WTC11 (cell line): ENCODE results near the gene OR4Q2. TPM values are rescaled to one million over a fixed set of nuclear protein-coding genes. Genes with fewer than 3 reads are reported as not detected.

Source experiments
- ATAC-seq: fragments of 200-7000 bp; cut with Tn5 transposase; 2 replicates; pipeline ENCODE4 v1.10.0; 2021; ENCODE audit warnings: mild to moderate bottlenecking, moderate library complexity
- CTCF ChIA-PET: fragments of 300-600 bp; sonication (Branson Sonifier 250); formaldehyde crosslinking; loops from one replicate; lab custom pipeline; 2021; ENCODE audit warnings: antibody characterized with exemption; lab: Charles Lee
- POLR2A ChIA-PET: fragments of 350-600 bp; sonication (Branson Sonifier 250); formaldehyde crosslinking; loops from one replicate; lab custom pipeline; 2021; ENCODE audit warnings: antibody characterized with exemption; lab: Charles Lee
- DNase-seq: peaks from one replicate; pipeline ENCODE4 v3.0.0; 2021; ENCODE audit warnings: low spot score
- H3K27ac Mint-ChIP-seq: 2 replicates; pipeline ENCODE4 v1.8.0; 2021; ENCODE audit warnings: mixed read lengths
- H3K27me3 Mint-ChIP-seq: 2 replicates; pipeline ENCODE4 v1.8.0; 2021; ENCODE audit warnings: low read depth, mild to moderate bottlenecking, moderate library complexity, mixed read lengths
- H3K36me3 Mint-ChIP-seq: 2 replicates; pipeline ENCODE4 v1.8.0; 2021; ENCODE audit warnings: mixed read lengths
- H3K4me1 Mint-ChIP-seq: 2 replicates; pipeline ENCODE4 v1.8.0; 2022; ENCODE audit warnings: mixed read lengths
- H3K4me3 Mint-ChIP-seq: 2 replicates; pipeline ENCODE4 v1.8.0; 2021; ENCODE audit warnings: mild to moderate bottlenecking, moderate library complexity, mixed read lengths
- H3K9me3 Mint-ChIP-seq: 2 replicates; pipeline ENCODE4 v1.8.0; 2021; ENCODE audit warnings: mixed read lengths
- AR ChIP-seq: fragments of 250-450 bp; sonication (Bioruptor Pico); IDR thresholded peaks from 2 replicates; pipeline ENCODE4 v1.9.0; 2021; ENCODE audit warnings: mild to moderate bottlenecking
- ETV6 ChIP-seq: sonication (generic); formaldehyde crosslinking; IDR thresholded peaks from 2 replicates; pipeline ENCODE4 v1.8.1; 2022; ENCODE audit warnings: mild to moderate bottlenecking, missing genetic modification reagents
- NR1H2 ChIP-seq: sonication (generic); formaldehyde crosslinking; IDR thresholded peaks from 2 replicates; pipeline ENCODE4 v1.9.0; 2021; ENCODE audit warnings: mild to moderate bottlenecking, moderate library complexity, missing genetic modification reagents
- NR2C2 ChIP-seq: sonication (generic); formaldehyde crosslinking; IDR thresholded peaks from 2 replicates; pipeline ENCODE4 v1.8.0; 2022; ENCODE audit warnings: mild to moderate bottlenecking, missing genetic modification reagents
- PREB ChIP-seq: sonication (generic); formaldehyde crosslinking; IDR thresholded peaks from 2 replicates; pipeline ENCODE4 v1.8.1; 2022; ENCODE audit warnings: mild to moderate bottlenecking, missing genetic modification reagents, moderate library complexity, borderline replicate concordance
- PRRX2 ChIP-seq: fragments of 250-450 bp; sonication (Bioruptor Pico); IDR thresholded peaks from 2 replicates; pipeline ENCODE4 v1.8.0; 2021; ENCODE audit warnings: mild to moderate bottlenecking
- SMAD3 ChIP-seq: sonication (generic); formaldehyde crosslinking; IDR thresholded peaks from 2 replicates; pipeline ENCODE4 v1.8.0; 2022; ENCODE audit warnings: missing genetic modification reagents, mild to moderate bottlenecking, borderline replicate concordance
- SOX15 ChIP-seq: fragments of 250-450 bp; sonication (Bioruptor Pico); IDR thresholded peaks from 2 replicates; pipeline ENCODE4 v1.9.0; 2021; ENCODE audit warnings: mild to moderate bottlenecking
- ZBTB43 ChIP-seq: sonication (generic); formaldehyde crosslinking; IDR thresholded peaks from 2 replicates; pipeline ENCODE4 v1.8.1; 2023; ENCODE audit warnings: mild to moderate bottlenecking, missing genetic modification reagents
- ZMAT4 ChIP-seq: fragments of 250-450 bp; sonication (Bioruptor Pico); IDR thresholded peaks from 2 replicates; pipeline ENCODE4 v1.9.0; 2021; ENCODE audit warnings: mild to moderate bottlenecking
- ZNF219 ChIP-seq: sonication (generic); formaldehyde crosslinking; IDR thresholded peaks from 2 replicates; pipeline ENCODE4 v1.8.0; 2023; ENCODE audit warnings: missing genetic modification reagents, mild to moderate bottlenecking, borderline replicate concordance
- total RNA-seq: library from RNA; stranded (reverse); gene quantifications from 3 replicates; pipeline ENCODE4 v1.2.3, GENCODE V29; 2021
- TF ChIP-seq, protein P1 (sequence below): fragments of 250-450 bp; sonication (Bioruptor Pico); conservative IDR thresholded peaks from 2 replicates; pipeline ENCODE4 v1.9.0; 2021; ENCODE audit warnings: mild to moderate bottlenecking
- TF ChIP-seq, protein P2 (sequence below): fragments of 250-450 bp; sonication (Bioruptor Pico); IDR thresholded peaks from 2 replicates; pipeline ENCODE4 v2.1.2; 2022; ENCODE audit warnings: mild to moderate bottlenecking, moderate library complexity
- TF ChIP-seq, protein P3 (sequence below): sonication (generic); formaldehyde crosslinking; IDR thresholded peaks from 2 replicates; pipeline ENCODE4 v1.8.0; 2022; ENCODE audit warnings: missing genetic modification reagents

Gene OR4Q2
- total RNA-seq, 1 experiment from 2014 or later, result not detected

DNA sequence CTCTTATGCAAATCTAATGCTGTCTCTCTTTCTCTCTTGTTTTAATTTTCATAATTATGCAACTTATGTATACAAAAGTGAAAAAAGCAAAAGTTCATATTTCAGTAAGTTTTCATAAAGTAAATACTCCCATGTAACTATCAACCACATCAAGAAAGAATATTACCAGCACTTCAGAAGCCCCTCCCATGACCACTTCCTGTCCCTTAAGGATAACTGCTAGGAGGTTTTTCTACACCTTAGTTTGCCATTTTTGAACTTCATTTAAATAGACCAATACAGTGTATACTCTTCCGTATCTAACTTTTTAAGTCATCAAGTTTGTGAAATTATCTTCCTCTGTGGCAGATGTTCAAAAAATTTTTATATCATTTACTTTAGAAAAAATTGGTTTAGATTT, 27.1 kb upstream of the OR4Q2 start:
- ATAC-seq (no peak), DNase-seq (no peak)
- H3K4me3 Mint-ChIP-seq, result no peak overlapping the region
- no peak for TF ChIP-seq NR1H2 (CRISPR knock-in tag)
- TF ChIP-seq SMAD3 (CRISPR knock-in tag), result no peak
- TF ChIP-seq ZMAT4, result no peak
- no peak for TF ChIP-seq ZNF219 (CRISPR knock-in tag)
- TF ChIP-seq AR, result no peak
- no peak for TF ChIP-seq ETV6 (CRISPR knock-in tag)
- no peak for TF ChIP-seq NR2C2 (CRISPR knock-in tag)
- TF ChIP-seq PREB (CRISPR knock-in tag), result no peak
- TF ChIP-seq, protein P1, sequence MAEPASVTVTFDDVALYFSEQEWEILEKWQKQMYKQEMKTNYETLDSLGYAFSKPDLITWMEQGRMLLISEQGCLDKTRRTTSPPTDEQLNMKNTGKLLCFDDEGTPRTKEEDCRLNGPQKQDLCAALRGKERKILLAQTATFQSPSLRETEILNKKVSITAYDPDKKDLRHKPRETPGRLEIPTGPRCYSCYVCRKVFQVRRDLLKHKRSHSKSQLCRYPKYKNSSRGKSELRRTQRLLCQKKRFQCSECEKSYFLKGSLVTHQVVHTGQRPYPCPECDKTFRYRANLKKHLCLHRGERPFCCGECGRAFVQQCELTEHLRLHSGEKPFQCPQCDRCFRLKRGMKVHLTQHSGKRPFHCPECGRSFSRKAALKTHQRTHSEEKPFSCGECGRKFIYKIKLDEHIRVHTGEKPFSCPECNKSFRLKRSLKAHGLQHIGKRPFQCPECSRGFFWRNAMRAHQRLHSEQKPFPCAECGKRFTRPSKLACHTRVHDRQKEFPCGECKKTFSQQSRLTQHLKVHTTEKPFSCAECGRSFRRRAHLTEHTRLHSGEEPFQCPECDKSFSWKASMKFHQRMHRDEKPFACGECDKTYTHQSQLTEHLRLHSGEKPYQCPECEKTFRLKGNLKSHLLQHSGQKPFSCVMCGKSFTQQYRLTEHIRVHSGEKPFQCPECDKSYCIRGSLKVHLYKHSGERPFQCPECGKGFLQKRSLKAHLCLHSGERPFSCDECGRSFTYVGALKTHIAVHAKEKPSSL (CRISPR knock-in tag), result no peak
- TF ChIP-seq, protein P2, sequence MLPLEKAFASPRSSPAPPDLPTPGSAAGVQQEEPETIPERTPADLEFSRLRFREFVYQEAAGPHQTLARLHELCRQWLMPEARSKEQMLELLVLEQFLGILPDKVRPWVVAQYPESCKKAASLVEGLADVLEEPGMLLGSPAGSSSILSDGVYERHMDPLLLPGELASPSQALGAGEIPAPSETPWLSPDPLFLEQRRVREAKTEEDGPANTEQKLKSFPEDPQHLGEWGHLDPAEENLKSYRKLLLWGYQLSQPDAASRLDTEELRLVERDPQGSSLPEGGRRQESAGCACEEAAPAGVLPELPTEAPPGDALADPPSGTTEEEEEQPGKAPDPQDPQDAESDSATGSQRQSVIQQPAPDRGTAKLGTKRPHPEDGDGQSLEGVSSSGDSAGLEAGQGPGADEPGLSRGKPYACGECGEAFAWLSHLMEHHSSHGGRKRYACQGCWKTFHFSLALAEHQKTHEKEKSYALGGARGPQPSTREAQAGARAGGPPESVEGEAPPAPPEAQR (CRISPR knock-in tag), result no peak
- TF ChIP-seq, protein P3, sequence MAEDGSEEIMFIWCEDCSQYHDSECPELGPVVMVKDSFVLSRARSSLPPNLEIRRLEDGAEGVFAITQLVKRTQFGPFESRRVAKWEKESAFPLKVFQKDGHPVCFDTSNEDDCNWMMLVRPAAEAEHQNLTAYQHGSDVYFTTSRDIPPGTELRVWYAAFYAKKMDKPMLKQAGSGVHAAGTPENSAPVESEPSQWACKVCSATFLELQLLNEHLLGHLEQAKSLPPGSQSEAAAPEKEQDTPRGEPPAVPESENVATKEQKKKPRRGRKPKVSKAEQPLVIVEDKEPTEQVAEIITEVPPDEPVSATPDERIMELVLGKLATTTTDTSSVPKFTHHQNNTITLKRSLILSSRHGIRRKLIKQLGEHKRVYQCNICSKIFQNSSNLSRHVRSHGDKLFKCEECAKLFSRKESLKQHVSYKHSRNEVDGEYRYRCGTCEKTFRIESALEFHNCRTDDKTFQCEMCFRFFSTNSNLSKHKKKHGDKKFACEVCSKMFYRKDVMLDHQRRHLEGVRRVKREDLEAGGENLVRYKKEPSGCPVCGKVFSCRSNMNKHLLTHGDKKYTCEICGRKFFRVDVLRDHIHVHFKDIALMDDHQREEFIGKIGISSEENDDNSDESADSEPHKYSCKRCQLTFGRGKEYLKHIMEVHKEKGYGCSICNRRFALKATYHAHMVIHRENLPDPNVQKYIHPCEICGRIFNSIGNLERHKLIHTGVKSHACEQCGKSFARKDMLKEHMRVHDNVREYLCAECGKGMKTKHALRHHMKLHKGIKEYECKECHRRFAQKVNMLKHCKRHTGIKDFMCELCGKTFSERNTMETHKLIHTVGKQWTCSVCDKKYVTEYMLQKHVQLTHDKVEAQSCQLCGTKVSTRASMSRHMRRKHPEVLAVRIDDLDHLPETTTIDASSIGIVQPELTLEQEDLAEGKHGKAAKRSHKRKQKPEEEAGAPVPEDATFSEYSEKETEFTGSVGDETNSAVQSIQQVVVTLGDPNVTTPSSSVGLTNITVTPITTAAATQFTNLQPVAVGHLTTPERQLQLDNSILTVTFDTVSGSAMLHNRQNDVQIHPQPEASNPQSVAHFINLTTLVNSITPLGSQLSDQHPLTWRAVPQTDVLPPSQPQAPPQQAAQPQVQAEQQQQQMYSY, result no peak
- no peak for TF ChIP-seq SOX15 (CRISPR knock-in tag)
- no peak for TF ChIP-seq PRRX2 (CRISPR knock-in tag)
- H3K4me1 Mint-ChIP-seq, result no peaks in the 10 kb centered on the region
- H3K9me3 Mint-ChIP-seq, result peaks cover 56% of the 10 kb centered on the region
- CTCF ChIA-PET, result no interaction called here
- no peaks in the 10 kb centered on the region; the same call in none of the 2 replicates for H3K27me3 Mint-ChIP-seq
- H3K36me3 Mint-ChIP-seq, result peaks cover 38% of the 10 kb centered on the region
- no peak overlapping the region for H3K27ac Mint-ChIP-seq
- POLR2A ChIA-PET, result no interaction called here

DNA sequence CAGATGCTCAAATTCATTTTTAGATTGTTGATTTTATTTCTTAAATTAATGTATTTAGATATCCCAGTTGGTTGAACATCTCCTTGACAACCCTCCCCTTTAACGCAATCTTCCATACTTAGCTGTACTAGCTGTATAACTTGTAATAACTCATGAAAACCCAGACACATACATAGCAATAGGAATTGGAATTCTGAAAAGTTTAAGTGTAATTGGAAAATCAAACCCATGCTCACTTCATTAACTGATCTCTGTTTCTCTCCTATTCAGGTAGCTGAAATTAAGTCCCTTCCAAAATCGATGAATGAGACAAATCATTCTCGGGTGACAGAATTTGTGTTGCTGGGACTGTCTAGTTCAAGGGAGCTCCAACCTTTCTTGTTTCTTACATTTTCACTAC, 26.7 kb upstream of the OR4Q2 start, which contains the start of gene OR4K15:
Gene OR4K15 (plus strand): TSS at position 301 of the 400 bp plus-strand sequence. CDS start 0 bp downstream, at position 301.
- Mint-ChIP-seq H3K4me3 (no peak within 1 kb of the TSS), H3K4me1 (no peaks in the 10 kb centered on the region)
- no peak for DNase-seq
- CTCF ChIA-PET, result no interaction called here
- no peak for TF ChIP-seq ZBTB43 (CRISPR knock-in tag)
- TF ChIP-seq, all 79 proteins: peak for 0
- POLR2A ChIA-PET, result no interaction called here
- ATAC-seq, result no peak
- Mint-ChIP-seq H3K36me3 (peaks cover 41% of the 10 kb centered on the region), H3K9me3 (peaks cover 57% of the 10 kb centered on the region), H3K27me3 (no peaks in the 10 kb centered on the region; the same call in none of the 2 replicates), H3K27ac (no peak within 1 kb of the TSS)
